ENCODE results near the gene CA5A.
"Not testable (repeated sequence)": the region's sequence is repeated elsewhere in the genome, so short reads cannot be mapped to it uniquely, and the experiment has no call there.

The CA5A gene

GRCh38 chr16:87861300-87862099 is 74.8 kb downstream of the CA5A start:
- H3K27ac ChIP-seq (ENCODE audit: low read depth, low read length): not testable (repeated sequence)
- peaks cover 31% of the 10 kb centered on the region for H3K79me2 ChIP-seq (ENCODE audit: control insufficient read depth, insufficient read depth, low read length, unreplicated experiment)

GRCh38 chr16:87860553-87861299 is 75.6 kb downstream of the CA5A start:
- H3K36me3 ChIP-seq (ENCODE audit: insufficient read depth, low read length): no peaks in the 10 kb centered on the region
- no peak overlapping the region for H3K27ac ChIP-seq (ENCODE audit: low read depth, low read length)
- H3K27me3 ChIP-seq (ENCODE audit: insufficient read depth, low read length): no peaks in the 10 kb centered on the region
- peaks cover 22% of the 10 kb centered on the region for H3K4me1 ChIP-seq (ENCODE audit: control insufficient read depth, insufficient read depth, low read length, unreplicated experiment)
- H2AFZ ChIP-seq (ENCODE audit: low read length, unreplicated experiment): no peak overlapping the region
- H3K79me2 ChIP-seq (ENCODE audit: control insufficient read depth, insufficient read depth, low read length, unreplicated experiment): peaks cover 31% of the 10 kb centered on the region
- no peak overlapping the region for H3K4me3 ChIP-seq (ENCODE audit: low read depth, low read length)

More at GRCh38 chr16:87861300-87862099, 74.8 kb downstream of the CA5A start:
- H3K4me1 ChIP-seq (ENCODE audit: control insufficient read depth, insufficient read depth, low read length, unreplicated experiment): peaks cover 15% of the 10 kb centered on the region
- H3K4me3 ChIP-seq (ENCODE audit: low read depth, low read length); H3K36me3 ChIP-seq (ENCODE audit: insufficient read depth, low read length); H2AFZ ChIP-seq (ENCODE audit: low read length, unreplicated experiment); H3K27me3 ChIP-seq (ENCODE audit: insufficient read depth, low read length): not testable (repeated sequence)

- not testable (repeated sequence) for H3K27me3 ChIP-seq (ENCODE audit: insufficient read depth, low read length); H3K4me3 ChIP-seq (ENCODE audit: low read depth, low read length); H3K36me3 ChIP-seq (ENCODE audit: insufficient read depth, low read length); H2AFZ ChIP-seq (ENCODE audit: low read length, unreplicated experiment); H3K27ac ChIP-seq (ENCODE audit: low read depth, low read length)
- Histone ChIP-seq H3K79me2 (ENCODE audit: control insufficient read depth, insufficient read depth, low read length, unreplicated experiment) (peaks cover 21% of the 10 kb centered on the region), H3K4me1 (ENCODE audit: control insufficient read depth, insufficient read depth, low read length, unreplicated experiment) (peaks cover 20% of the 10 kb centered on the region)
These were observed 78.0 kb downstream of the CA5A start for GRCh38 chr16:87858151-87858993.

DNA sequence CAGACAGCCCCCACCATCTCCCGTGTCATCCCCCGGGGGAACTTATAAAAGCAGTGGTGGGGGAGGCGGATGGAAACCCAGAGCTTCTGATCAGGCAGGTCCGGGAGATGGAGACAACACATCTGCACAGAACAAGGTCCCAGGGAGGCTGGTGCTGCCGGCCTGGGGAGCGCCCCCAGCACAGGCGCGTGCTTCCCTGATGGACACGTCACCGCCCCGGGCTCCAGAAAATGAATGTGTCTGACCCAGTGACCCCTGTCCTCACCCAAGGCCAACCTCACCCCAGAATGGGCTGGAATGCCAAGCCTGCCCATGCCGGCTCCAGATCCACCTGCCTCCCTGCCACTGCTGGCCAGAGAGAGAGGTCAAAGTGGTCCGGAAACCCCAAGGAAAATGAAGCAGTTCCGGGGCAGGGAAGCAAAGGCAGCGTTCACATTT is 79.5 kb downstream of the CA5A start:
- Histone ChIP-seq H3K27ac (ENCODE audit: low read depth, low read length) (no peak overlapping the region), H3K4me3 (ENCODE audit: low read depth, low read length) (no peak overlapping the region), H2AFZ (ENCODE audit: low read length, unreplicated experiment) (no peak overlapping the region), H3K27me3 (ENCODE audit: insufficient read depth, low read length) (no peaks in the 10 kb centered on the region), H3K36me3 (ENCODE audit: insufficient read depth, low read length) (no peaks in the 10 kb centered on the region), H3K4me1 (ENCODE audit: control insufficient read depth, insufficient read depth, low read length, unreplicated experiment) (peaks cover 32% of the 10 kb centered on the region), H3K79me2 (ENCODE audit: control insufficient read depth, insufficient read depth, low read length, unreplicated experiment) (peaks cover 20% of the 10 kb centered on the region)

DNA sequence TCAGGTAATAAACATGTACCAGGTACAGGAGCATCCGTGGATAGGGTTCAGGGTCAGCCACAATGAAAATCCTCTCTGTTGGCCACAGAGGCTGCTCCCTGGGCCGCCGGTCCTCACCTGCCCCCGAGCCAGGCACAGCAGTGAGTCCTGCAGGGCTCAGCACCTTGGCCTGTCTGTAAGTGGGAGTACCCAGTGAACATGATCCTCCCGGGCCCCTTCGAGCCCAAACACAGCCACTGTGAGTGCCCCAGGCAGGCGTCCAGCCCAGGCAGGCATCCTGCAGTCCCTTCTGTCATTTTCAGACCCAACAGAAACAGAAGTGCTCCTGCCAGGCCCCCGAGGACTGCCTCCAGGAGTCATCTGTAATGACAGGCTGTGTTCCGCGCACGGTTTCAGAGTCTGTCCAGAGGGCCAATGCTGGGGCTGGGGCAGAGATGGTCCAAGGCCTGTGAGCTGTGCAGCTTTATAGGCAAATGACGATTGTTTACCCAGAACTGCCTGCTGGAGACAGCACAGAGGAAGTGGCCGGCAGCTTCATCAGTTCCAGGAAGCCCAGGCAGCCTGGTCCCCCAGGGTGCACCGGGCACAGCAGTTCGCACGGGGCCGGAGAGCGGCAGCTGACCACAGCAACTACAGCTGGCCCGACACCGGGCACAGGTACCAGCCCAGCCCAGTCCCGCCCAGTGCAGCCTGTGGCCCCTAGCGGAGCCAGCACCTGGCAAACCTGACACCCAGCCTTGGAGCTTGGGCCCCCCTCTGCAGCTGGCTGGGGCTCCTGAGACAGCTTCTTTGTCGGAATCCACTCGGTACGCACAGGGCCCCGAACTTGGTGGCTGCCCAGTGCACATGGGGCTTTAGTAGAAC is 80.2 kb downstream of the CA5A start:
- Histone ChIP-seq H3K79me2 (ENCODE audit: control insufficient read depth, insufficient read depth, low read length, unreplicated experiment) (peaks cover 17% of the 10 kb centered on the region), H2AFZ (ENCODE audit: low read length, unreplicated experiment) (no peak overlapping the region), H3K27ac (ENCODE audit: low read depth, low read length) (no peak overlapping the region), H3K4me3 (ENCODE audit: low read depth, low read length) (no peak overlapping the region), H3K36me3 (ENCODE audit: insufficient read depth, low read length) (peaks cover 3% of the 10 kb centered on the region; the same call in 1 of the 2 replicates), H3K27me3 (ENCODE audit: insufficient read depth, low read length) (no peaks in the 10 kb centered on the region), H3K4me1 (ENCODE audit: control insufficient read depth, insufficient read depth, low read length, unreplicated experiment) (peaks cover 32% of the 10 kb centered on the region)

DNA sequence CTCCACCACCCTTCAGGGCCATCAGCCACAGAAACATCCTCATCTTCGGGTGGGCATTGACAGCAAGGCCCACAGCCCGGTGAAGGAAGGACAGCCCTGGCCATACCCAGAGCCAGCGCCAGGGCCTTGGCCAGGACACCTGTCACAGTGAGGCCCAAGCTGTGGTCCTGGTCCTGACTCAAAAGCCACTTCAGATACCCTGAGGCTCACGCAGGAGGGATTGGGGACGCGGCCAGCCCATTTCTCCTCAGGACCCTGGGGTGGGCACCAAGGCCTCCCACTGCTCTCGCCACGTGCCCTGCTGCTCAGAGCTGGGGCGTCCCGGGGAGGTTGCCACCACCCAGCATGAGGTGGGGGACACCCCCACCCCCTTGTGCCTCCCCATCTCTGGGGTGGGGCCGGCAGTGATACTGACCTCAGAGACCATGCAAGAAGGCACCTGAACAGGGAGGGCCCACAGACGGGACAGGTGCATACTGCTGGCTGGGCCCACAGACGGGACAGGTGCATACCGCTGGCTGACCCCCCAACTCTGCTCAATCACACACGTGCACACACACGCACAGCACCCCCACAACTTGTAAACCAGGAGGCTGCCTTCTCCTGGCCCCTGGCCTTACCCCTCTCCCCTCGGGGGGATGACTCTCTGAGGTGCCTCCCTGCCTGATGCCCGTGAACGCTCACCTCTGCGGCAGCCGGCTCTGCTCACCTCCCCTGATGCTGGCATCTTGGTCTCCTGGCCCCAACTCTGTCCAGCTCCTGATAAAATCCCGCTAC is 81.2 kb downstream of the CA5A start:
- H2AFZ ChIP-seq (ENCODE audit: low read length, unreplicated experiment): no peak overlapping the region
- H3K36me3 ChIP-seq (ENCODE audit: insufficient read depth, low read length): peaks cover 7% of the 10 kb centered on the region; the same call in 1 of the 2 replicates
- peaks cover 24% of the 10 kb centered on the region for H3K4me1 ChIP-seq (ENCODE audit: control insufficient read depth, insufficient read depth, low read length, unreplicated experiment)
- no peak overlapping the region for H3K27ac ChIP-seq (ENCODE audit: low read depth, low read length)
- no peak overlapping the region for H3K4me3 ChIP-seq (ENCODE audit: low read depth, low read length)
- peaks cover 10% of the 10 kb centered on the region for H3K79me2 ChIP-seq (ENCODE audit: control insufficient read depth, insufficient read depth, low read length, unreplicated experiment)
- no peaks in the 10 kb centered on the region for H3K27me3 ChIP-seq (ENCODE audit: insufficient read depth, low read length)

DNA sequence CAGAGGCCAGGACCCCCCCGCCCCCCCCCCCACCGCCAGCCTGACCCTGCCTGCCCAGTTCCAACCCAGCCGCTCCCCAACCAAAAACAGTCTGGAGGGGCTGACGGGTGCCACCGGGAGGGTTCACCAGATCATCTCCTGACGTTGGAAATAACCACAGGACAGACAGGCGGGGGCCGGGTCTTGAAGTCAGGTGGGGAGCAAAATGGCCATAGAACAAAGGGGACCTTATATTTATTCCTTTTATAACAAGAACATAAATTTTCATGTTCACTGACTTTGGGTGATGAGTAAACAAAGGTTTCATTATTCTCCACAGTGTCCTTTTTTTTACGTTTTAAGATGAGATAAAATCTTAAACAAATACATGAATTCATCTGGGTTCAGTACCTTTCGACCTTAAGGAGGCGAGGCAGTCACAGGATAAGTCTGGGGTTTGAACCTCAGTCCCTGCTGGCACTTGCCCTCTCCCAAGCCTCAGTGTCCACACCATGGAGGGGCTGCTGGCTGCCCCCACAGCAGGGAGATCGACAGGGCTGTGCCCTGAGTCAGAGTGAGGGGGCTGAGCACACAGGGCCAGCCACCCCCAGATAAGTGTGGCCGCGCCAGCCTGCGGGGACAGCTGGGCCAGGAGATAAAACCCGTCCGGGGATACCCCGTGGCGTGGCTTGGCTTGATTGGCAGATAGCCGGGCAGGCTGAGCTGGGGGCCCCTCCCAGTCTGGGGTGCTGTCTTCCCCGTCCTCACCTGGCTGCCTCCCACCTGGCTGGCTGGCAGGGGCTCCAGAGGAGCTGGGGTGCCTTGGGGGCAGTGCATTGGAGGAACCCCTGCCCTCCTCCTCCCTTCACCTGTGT is 82.0 kb downstream of the CA5A start:
- Histone ChIP-seq H2AFZ (ENCODE audit: low read length, unreplicated experiment) (no peak overlapping the region), H3K27me3 (ENCODE audit: insufficient read depth, low read length) (no peaks in the 10 kb centered on the region), H3K79me2 (ENCODE audit: control insufficient read depth, insufficient read depth, low read length, unreplicated experiment) (peaks cover 6% of the 10 kb centered on the region), H3K4me3 (ENCODE audit: low read depth, low read length) (no peak overlapping the region), H3K27ac (ENCODE audit: low read depth, low read length) (peak overlapping the region; percentile 51), H3K4me1 (ENCODE audit: control insufficient read depth, insufficient read depth, low read length, unreplicated experiment) (peaks cover 24% of the 10 kb centered on the region), H3K36me3 (ENCODE audit: insufficient read depth, low read length) (peaks cover 7% of the 10 kb centered on the region; the same call in 1 of the 2 replicates)

DNA sequence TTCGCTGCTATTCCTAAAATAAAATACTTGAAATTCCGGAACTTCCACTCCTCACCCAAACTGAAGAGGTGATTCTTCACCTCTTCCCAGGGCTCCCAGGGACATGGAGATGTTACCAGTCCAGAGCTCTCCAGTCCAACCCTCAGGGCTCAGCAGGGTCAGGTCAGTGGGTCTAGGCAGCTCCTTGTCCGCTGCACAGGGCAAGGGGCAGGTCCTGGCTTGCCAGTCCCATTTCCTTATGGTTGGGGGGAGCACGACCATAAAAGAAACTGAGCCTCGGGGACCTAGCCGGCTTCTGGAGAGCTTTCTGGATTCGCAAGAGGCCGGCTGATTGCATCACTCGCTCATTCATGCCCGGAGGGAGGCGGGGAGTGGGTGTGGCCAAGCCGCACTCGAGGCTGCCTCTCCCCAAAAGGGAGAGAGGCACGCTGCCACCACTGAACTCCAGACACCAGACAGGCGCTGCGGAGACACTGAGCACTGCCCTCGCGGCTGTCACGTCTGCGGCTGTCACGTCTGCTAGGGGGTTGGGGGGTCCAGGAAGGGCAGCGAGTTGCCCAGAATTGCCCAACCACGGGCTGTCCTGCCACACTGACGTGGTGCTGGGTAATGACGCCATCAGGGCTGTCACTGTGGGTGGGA is 82.8 kb downstream of the CA5A start:
- Histone ChIP-seq H3K27me3 (ENCODE audit: insufficient read depth, low read length) (no peaks in the 10 kb centered on the region), H3K79me2 (ENCODE audit: control insufficient read depth, insufficient read depth, low read length, unreplicated experiment) (peaks cover 6% of the 10 kb centered on the region), H3K4me1 (ENCODE audit: control insufficient read depth, insufficient read depth, low read length, unreplicated experiment) (peaks cover 24% of the 10 kb centered on the region), H2AFZ (ENCODE audit: low read length, unreplicated experiment) (no peak overlapping the region), H3K4me3 (ENCODE audit: low read depth, low read length) (peak overlapping the region; percentile 78), H3K36me3 (ENCODE audit: insufficient read depth, low read length) (peaks cover 7% of the 10 kb centered on the region; the same call in 1 of the 2 replicates), H3K27ac (ENCODE audit: low read depth, low read length) (peak overlapping the region; percentile 85)
